Measurements from ENCODE around the gene TACC2. TPM values are rescaled to one million over a fixed set of nuclear protein-coding genes. Genes with fewer than 3 reads are reported as not detected.

The TACC2 gene
- total and polyA plus RNA-seq, 8 donors: 17.9 to 43.6 (median 23.6) TPM

DNA sequence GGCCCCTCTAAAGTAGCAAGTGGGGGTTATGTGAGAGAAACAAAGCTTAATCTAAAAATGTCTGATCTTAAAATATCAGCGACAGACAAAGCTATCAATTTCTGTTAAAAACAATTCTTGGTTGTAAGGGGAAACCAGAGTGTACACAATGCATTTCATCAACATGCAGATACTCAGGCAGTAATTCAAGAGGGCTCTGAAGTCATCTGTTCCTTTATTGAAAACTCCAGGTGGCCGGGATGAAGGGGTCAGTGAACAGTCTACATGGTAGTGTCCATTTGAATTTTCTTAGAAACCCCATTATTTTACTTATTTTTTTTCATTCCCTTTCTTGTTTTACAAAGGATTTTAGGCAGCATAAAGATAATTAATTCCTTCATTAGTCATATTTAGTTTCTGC lies 245.5 kb downstream of the TACC2 start:
- intact Hi-C loops (cut with DNase I): no loop called here
- H3K4me1 ChIP-seq: no peaks in the 10 kb centered on the region
- ATAC-seq: no peak
- H3K27ac ChIP-seq: no peak overlapping the region
- TF ChIP-seq CTCF (IDR thresholded peaks at IDR 0.05): no peak
- H3K4me3 ChIP-seq: no peak overlapping the region
- WGBS, 2 donors: 89 to 92% methylated on average over 2 of the region's 2 CpGs
- H3K36me3 ChIP-seq: peaks cover 0 to 13% (median 0%) of the 10 kb centered on the region in 3 donors
- no peak for FAIRE-seq
- no peaks in the 10 kb centered on the region for H3K9me3 ChIP-seq
- no peaks in the 10 kb centered on the region for H3K27me3 ChIP-seq
- no peak for DNase-seq

DNA sequence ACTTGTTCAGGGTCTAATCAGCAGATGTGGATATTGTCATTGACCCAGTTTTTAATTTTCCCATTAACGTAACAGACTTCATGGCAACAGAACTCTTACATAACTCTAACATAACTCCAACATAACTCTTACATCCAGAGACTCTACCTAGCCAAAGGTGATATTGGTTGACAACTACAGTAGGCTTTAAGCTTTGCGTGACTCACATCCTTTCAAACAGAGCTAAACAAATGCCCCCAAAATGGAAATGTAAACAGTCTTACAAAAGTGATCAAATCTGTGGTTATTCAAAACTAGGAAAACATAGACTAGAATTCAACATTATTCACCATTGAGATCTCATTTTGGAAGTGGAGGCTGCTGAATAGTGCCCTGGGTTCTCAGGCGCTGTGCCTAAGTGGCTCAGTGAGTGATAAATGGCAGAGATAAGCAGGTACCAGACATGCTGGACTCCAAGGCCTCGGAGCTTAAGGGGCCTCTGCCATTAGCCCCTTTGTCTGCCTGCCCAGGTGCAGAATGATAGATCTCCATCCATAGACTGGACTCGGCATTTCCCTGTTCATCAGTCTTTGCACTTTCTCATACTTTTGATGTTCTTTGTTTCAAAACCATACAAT lies 247.8 kb downstream of the TACC2 start:
- peak in 1 of 4 donors; percentile 8 for ATAC-seq

GRCh38 chr10:122237331-122237990 lies 248.5 kb downstream of the TACC2 start:
- H3K9me3 ChIP-seq: no peaks in the 10 kb centered on the region
- intact Hi-C loops (cut with DNase I): no loop called here
- WGBS, 2 donors: 76 to 78% methylated on average over 17 of the region's 17 CpGs
- peaks cover 0 to 13% (median 5%) of the 10 kb centered on the region in 3 donors for H3K36me3 ChIP-seq
- DNase-seq (no peak), FAIRE-seq (no peak), ATAC-seq (no peak)
- no peak for TF ChIP-seq CTCF (IDR thresholded peaks at IDR 0.05)
- no peaks in the 10 kb centered on the region for H3K27me3 ChIP-seq
- no peak overlapping the region for H3K27ac ChIP-seq
- H3K4me1 ChIP-seq: no peaks in the 10 kb centered on the region
- H3K4me3 ChIP-seq: no peak overlapping the region

More for the DNA sequence above, 247.8 kb downstream of the TACC2 start:
- no peak for TF ChIP-seq CTCF (IDR thresholded peaks at IDR 0.05)
- intact Hi-C loops (cut with DNase I): no loop called here
- FAIRE-seq (no peak), DNase-seq (no peak)
- H3K36me3 ChIP-seq: peaks cover 0 to 13% (median 0%) of the 10 kb centered on the region in 3 donors
- no peaks in the 10 kb centered on the region for H3K4me1 ChIP-seq
- WGBS, 2 donors: 77 to 80% methylated on average over 5 of the region's 5 CpGs
- H3K4me3 ChIP-seq: no peak overlapping the region
- H3K27ac ChIP-seq: no peak overlapping the region
- H3K9me3 ChIP-seq: no peaks in the 10 kb centered on the region
- H3K27me3 ChIP-seq: no peaks in the 10 kb centered on the region

DNA sequence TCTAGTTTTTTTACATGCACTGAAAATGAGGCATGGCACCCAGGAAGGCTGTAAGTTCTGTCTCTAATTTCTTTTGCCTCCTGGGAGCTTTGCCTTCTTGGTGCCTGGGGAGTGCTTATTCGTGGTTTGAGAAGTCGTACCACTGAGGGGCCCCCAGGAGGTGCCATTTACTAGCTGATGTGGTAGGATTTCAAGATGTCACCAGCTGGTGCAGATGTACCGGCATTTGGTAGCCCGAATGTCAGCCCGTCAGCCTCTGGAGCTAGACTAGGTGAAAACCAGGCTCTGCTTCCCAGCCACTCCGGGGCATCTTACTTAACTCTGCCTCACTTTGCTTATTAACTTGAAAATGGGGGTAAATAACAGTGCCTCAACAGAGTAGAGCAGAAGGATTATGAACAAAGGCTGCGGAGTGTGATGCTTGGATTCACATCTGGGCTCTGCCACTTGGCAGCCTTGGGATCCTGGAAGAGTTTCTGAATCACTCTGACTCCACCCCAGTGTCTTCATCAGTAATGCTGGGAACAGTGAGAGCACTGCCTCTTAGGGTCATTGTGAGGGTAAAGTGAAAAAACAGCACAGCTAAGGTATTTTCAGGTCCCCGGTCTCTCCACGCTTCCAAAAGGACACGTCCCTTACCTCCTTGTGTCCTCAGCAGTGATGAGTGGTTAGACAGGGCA lies 250.8 kb downstream of the TACC2 start:
- intact Hi-C loops (cut with DNase I): no loop called here
- Histone ChIP-seq H3K27ac (no peak overlapping the region), H3K4me3 (no peak overlapping the region), H3K4me1 (no peaks in the 10 kb centered on the region), H3K9me3 (no peaks in the 10 kb centered on the region), H3K27me3 (no peaks in the 10 kb centered on the region), H3K36me3 (peaks cover 0 to 13% (median 5%) of the 10 kb centered on the region in 3 donors)
- peak in 1 of 4 donors; percentile 54 for ATAC-seq
- no peak for DNase-seq
- no peak for FAIRE-seq
- WGBS, 2 donors: 92 to 95% methylated on average over 10 of the region's 10 CpGs
- TF ChIP-seq CTCF (IDR thresholded peaks at IDR 0.05): no peak

Measured in pancreas (tissue), 10 donors.